Activated T-helper 9 cell treated with anti-CD3 and anti-CD28 coated beads, Interleukin-2, amount 50 U/mL, for 16 hours (primary cell): ENCODE results near the gene ZNF579.

Experiments
- DNase-seq: peaks from one replicate; pipeline ENCODE4 v3.0.0-alpha.2; 2020; ENCODE audit warnings: low read depth

Gene ZNF579

DNA sequence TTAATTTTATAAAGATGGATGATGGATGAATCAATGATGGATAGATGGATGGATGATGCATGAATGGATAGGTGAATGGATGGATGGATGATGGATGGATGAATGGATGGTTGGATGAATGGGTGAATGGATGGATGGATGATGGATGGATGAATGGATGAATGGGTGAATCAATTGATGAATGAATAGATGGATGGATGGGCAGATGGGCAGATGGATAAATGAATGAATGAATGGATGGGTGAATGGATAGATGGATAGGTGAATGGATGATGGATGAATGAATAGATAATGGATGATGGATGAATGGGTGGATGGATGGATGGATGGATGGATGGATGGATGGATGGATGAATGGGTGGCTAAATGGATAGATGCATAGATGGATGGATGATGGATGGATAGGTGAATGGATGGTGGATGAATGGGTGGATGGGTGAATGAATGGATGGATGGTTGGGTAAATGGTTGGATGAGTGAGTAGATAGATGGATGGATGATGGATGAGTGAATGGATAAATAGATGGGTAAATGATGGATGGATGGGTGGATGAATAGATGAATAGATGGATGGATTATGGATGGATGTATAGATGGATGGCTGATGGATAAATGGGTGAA, 12.8 kb downstream of the ZNF579 start:
- no peak for DNase-seq

DNA sequence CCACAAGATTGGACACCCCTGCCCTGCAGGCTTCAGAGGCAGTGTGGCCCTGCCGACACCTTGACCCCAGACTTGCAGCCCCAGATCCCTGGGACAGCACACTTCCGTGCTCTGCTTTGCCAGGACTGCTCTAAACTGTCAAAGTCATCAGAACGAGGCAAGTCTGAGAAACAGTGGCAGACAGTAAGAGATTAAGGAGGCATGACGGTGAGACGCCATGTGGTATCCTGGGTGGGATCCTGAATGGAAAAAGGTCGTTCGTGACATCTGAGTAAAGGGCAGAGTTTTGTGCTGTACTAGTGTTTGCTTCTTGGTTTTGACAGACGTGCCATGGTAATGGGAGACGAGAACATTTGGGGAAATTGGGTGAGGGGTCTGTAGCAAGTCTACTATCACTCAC, 13.8 kb downstream of the ZNF579 start:
- DNase-seq, result no peak

GRCh38 chr19:55563261-55563690, 17.4 kb downstream of the ZNF579 start:
- no peak for DNase-seq

- no peak for DNase-seq
These were observed 21.0 kb downstream of the ZNF579 start for GRCh38 chr19:55559684-55560083.

GRCh38 chr19:55554741-55555152, 25.9 kb downstream of the ZNF579 start:
- DNase-seq, result no peak

GRCh38 chr19:55554302-55554701, 26.3 kb downstream of the ZNF579 start:
- DNase-seq, result no peak

DNA sequence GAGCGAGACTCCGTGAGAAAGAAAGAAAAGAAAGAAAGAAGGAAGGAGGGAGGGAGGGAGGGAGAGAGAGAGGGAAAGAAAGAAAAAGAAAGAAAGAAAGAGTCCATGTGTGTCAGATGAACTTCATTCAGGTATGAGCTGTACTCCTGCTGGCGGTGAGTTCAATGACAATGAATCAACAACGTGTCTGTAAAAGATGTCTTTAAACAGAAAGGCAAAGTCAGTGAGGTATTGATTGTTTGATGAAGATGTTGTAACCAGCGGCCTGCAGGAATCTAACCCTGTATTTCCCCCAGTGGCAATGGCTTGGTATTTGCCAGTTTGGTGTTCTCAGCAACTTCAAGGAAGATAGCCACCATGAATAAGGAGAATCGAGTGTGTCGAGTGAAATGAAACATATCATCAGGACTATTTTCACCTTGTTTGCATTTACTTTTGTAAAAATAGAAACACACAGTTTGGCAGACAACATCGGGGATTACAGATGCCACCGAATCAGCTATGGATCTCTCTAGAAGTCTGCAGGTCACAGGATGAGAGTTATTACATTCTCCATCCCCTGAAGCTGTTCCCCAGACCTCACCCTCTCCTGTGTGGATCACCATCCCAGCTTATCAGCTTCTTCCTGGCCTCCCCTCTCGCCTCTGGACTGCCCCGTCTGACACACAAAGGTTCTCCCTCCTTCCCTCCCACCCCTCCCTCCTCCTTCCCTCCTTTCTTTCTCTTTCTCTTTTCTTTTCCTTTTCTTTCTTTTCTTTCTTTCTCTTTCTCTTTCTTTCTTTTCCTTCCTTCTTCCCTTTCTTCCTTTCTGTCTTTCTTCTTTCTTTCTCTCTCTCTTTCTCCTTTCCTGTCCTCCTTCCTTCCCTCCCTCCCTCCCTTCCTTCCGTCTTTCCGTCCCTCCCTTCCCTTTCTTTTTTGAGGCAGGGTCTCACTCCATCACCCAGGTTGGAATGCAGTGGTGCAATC, 27.1 kb downstream of the ZNF579 start:
- no peak for DNase-seq

- DNase-seq, result no peak
These were observed 28.0 kb downstream of the ZNF579 start for GRCh38 chr19:55552620-55553019.

GRCh38 chr19:55552206-55552605, 28.4 kb downstream of the ZNF579 start:
- no peak for DNase-seq

GRCh38 chr19:55550321-55550650, 30.4 kb downstream of the ZNF579 start:
- DNase-seq, result no peak

DNA sequence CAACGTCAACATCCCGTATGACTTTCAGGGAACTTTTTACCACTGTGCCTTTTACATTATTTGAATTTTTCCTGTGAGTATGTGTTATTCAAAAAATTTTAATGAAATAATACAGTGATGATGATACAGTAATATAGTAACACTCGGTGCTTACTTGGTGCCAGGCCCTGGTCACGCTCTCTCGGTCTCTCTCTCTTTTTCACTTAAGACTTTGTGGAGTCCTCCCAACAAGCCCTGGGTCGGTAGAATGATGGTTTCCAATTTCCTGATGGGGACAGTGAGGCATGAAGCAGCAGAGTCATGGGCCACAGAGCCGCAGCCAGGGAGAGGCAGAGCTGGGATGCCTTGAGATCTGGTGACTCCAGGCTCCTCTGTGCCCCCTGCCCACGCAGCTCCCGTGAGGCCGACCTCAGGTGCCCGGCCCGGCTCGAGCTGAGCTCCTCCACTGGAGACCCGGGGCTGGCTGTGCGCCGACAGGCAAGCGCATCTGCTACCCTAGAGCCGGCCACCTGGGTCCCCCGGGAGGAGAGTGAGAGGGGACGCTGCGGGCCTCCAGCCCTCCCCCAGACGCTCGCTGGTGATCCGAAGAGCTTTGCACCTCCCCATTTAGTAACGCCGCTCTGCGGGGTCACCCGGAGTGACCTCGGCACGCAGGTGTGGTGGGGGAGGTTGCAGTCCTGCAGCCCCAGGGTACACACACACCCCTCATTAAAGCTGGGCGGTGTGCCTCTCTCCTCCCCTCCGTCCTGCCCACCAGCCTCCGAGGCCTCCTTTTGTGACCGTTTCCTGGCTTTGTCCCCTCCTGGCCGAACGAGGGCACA, 30.9 kb downstream of the ZNF579 start:
- DNase-seq, result no peak

GRCh38 chr19:55546822-55547614, 33.6 kb downstream of the ZNF579 start:
- DNase-seq, result no peak

DNA sequence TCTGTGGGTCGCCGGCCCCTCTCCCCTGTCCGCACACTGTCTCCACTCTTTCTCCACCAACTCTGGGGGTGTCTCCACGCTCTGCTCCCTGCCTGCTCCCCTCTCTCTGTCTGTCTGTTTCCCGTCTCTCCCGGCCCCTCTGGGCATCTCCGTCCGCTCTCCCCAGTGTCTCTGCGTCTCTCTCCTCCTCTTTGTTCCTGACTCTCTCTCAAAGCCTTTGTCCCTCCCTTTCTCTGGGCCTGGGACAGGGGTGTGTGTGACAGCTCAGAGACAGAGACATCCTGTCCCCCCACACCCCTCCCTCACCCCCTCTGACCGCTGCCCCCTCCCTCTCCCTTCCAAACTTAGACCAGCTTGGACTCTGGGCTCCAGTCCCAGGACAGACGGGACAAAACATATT, 34.6 kb downstream of the ZNF579 start:
- no peak for DNase-seq

GRCh38 chr19:55545443-55545842, 35.2 kb downstream of the ZNF579 start, which contains the start of gene SBK3:
Gene SBK3, minus strand, starts transcription at chr19:55545543. Its CDS starts 0 bp downstream, at chr19:55545543.
- no peak for DNase-seq

GRCh38 chr19:55544776-55545439, 35.7 kb downstream of the ZNF579 start:
- no peak for DNase-seq

DNA sequence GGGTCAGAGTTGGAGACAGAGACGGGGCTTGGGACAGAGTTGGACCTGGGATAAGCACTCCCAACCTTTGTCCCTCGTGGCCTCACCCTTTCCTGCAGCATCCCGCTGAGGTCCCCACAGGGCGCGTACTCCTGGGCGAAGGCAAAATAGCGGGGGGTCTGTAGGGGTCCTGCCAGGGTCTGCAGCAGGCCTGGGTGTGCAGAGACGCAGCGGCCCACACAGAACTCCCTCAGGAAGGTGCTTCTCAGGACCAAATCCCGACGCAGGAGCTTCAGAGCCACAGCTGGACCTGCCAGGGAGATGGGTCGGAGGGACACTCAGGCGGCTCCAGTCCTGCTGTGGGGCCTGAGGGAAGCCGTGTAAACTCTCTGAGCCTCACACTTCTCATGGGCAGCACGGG, 36.6 kb downstream of the ZNF579 start:
- no peak for DNase-seq

GRCh38 chr19:55543567-55543966, 37.1 kb downstream of the ZNF579 start:
- no peak for DNase-seq

DNA sequence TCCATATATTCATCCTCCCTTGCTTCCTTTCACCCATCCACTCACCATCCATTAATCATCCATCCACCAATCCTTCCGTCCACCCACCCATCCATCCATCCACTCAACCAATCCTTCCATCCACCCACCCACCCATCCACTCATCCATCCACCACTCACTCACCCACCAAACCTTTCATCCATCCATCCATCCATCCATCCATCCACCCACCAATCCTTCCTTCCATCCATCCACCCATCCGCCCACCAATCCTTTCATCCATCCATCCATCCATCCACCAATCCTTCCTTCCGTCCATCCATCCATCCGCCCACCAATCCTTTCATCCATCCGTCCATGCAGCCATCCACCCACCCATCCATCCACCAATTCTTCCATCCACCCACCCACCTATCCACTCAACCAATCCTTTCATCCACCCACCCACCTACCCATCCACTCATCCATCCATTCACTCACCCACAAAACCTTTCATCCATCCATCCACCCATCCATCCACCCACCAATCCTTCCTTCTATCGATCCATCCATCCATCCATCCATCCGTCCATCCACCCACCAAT, 38.3 kb downstream of the ZNF579 start:
- no peak for DNase-seq

- no peak for DNase-seq
These were observed 39.6 kb downstream of the ZNF579 start for GRCh38 chr19:55541091-55541490.

- DNase-seq, result no peak
These were observed 40.0 kb downstream of the ZNF579 start for GRCh38 chr19:55540619-55541018.
